ENCODE data around the gene ARHGEF6. TPM values are rescaled to one million over a fixed set of nuclear protein-coding genes. Genes with fewer than 3 reads are reported as not detected.

ARHGEF6 gene
- total RNA-seq, 1 experiment from 2014 or later = 5.1 TPM

GRCh38 chrX:136643243-136643642 lies 137.5 kb downstream of the ARHGEF6 start (continued):
- TF ChIP-seq AR (CRISPR knock-in tag; IDR thresholded peaks at IDR 0.05) = no peak
- TF ChIP-seq ZNF317 (CRISPR knock-in tag; IDR thresholded peaks at IDR 0.05; ENCODE audit: borderline replicate concordance, low read depth) = no peak
- no peak for TF ChIP-seq TEAD4 (CRISPR knock-in tag; IDR thresholded peaks at IDR 0.05)
- no peak for TF ChIP-seq ZNF532 (CRISPR knock-in tag; IDR thresholded peaks at IDR 0.05; ENCODE audit: borderline replicate concordance)

- Mint-ChIP-seq H3K9me3 (no peaks in the 10 kb centered on the region), H3K4me3 (no peak overlapping the region), H3K27me3 (ENCODE audit: low read depth) (no peaks in the 10 kb centered on the region; the same call in 1 of the 2 replicates), H3K27ac (no peak overlapping the region), H3K36me3 (no peaks in the 10 kb centered on the region), H3K4me1 (peaks cover 21% of the 10 kb centered on the region)
- POLR2A ChIA-PET = no interaction called here
- TF ChIP-seq ATF1 (CRISPR knock-in tag; IDR thresholded peaks at IDR 0.05) (no peak), NFATC4 (CRISPR knock-in tag; IDR thresholded peaks at IDR 0.05) (no peak), FOXK1 (CRISPR knock-in tag; IDR thresholded peaks at IDR 0.05) (no peak), SP1 (CRISPR knock-in tag; conservative IDR thresholded peaks at IDR 0.05) (no peak), ELF4 (CRISPR knock-in tag; IDR thresholded peaks at IDR 0.05; ENCODE audit: low read depth) (no peak), FOXP1 (CRISPR knock-in tag; IDR thresholded peaks at IDR 0.05; ENCODE audit: borderline replicate concordance) (no peak), MLX (CRISPR knock-in tag; IDR thresholded peaks at IDR 0.05) (no peak), ETV6 (CRISPR knock-in tag; IDR thresholded peaks at IDR 0.05) (no peak), TEAD4 (CRISPR knock-in tag; IDR thresholded peaks at IDR 0.05) (no peak), TP53 (CRISPR knock-in tag; IDR thresholded peaks at IDR 0.05) (no peak), ERG (CRISPR knock-in tag; IDR thresholded peaks at IDR 0.05) (no peak)
- DNase-seq (ENCODE audit: low spot score) (no peak), ATAC-seq (no peak)
- CTCF ChIA-PET = no interaction called here
Measured at GRCh38 chrX:136639506-136640176, 141.1 kb downstream of the ARHGEF6 start.

GRCh38 chrX:136636121-136636520 lies 144.6 kb downstream of the ARHGEF6 start:
- Mint-ChIP-seq H3K9me3 (no peaks in the 10 kb centered on the region), H3K27me3 (ENCODE audit: low read depth) (no peaks in the 10 kb centered on the region; the same call in 1 of the 2 replicates), H3K4me1 (peaks cover 22% of the 10 kb centered on the region), H3K4me3 (peak overlapping the region; percentile 45), H3K27ac (peak overlapping the region; percentile 78; the same call in 1 of the 2 replicates), H3K36me3 (no peaks in the 10 kb centered on the region)
- ATAC-seq (peak; percentile 93), DNase-seq (ENCODE audit: low spot score) (peak; percentile 40)
- POLR2A ChIA-PET = no interaction called here
- CTCF ChIA-PET = interaction anchor here (1.1 to 1.9 kb wide), 3 partner anchors 54 to 72 kb away, joined by 3 to 5 read pairs (median 4); no protein-coding TSS in a partner anchor
- TF ChIP-seq RORB (CRISPR knock-in tag; IDR thresholded peaks at IDR 0.05) (no peak), CDX4 (CRISPR knock-in tag; IDR thresholded peaks at IDR 0.05; ENCODE audit: borderline replicate concordance) (no peak)

All from WTC11 (cell line).